Parathyroid adenoma (tissue), 2 donors: Measurements from ENCODE around the gene ST6GALNAC3.

Experiments
- H2AFZ ChIP-seq: fragments of 300-600 bp; sonication (generic); one replicate; pipeline ENCODE4 v1.7.0; 2017; ENCODE audit warnings: antibody characterized with exemption, mild to moderate bottlenecking
- H3K27ac ChIP-seq: fragments of 300-600 bp; sonication (generic); one replicate; pipeline ENCODE4 v1.7.0; 2017
- H3K27me3 ChIP-seq: fragments of 300-600 bp; sonication (generic); one replicate; pipeline ENCODE4 v1.7.0; 2017; ENCODE audit warnings: low read length; ENCODE audit not compliant: control insufficient read depth, insufficient read depth
- H3K36me3 ChIP-seq: fragments of 300-600 bp; sonication (generic); one replicate; pipeline ENCODE4 v1.7.0; 2017; ENCODE audit warnings: low read length; ENCODE audit not compliant: control insufficient read depth, insufficient read depth
- H3K4me1 ChIP-seq: fragments of 300-600 bp; sonication (generic); one replicate; pipeline ENCODE4 v1.7.0; 2017; ENCODE audit warnings: control low read depth
- H3K4me2 ChIP-seq: fragments of 300-600 bp; sonication (generic); one replicate; pipeline ENCODE4 v1.7.0; 2017; ENCODE audit warnings: low read length
- H3K4me3 ChIP-seq: fragments of 300-600 bp; sonication (generic); one replicate; pipeline ENCODE4 v1.7.0; 2017; ENCODE audit warnings: low read depth, low read length
- H3K79me2 ChIP-seq: fragments of 300-600 bp; sonication (generic); one replicate; pipeline ENCODE4 v1.7.0; 2017; ENCODE audit warnings: control low read depth
- H3K9ac ChIP-seq: fragments of 300-600 bp; sonication (generic); one replicate; pipeline ENCODE4 v1.7.0; 2017; ENCODE audit warnings: mild to moderate bottlenecking
- H3K9me3 ChIP-seq: fragments of 300-600 bp; sonication (generic); one replicate; pipeline ENCODE4 v1.7.0; 2017; ENCODE audit warnings: low read length; ENCODE audit not compliant: control insufficient read depth
- TF ChIP-seq, protein P1 (sequence below): fragments of 300-600 bp; sonication (generic); IDR thresholded peaks from one replicate; pipeline ENCODE4 v1.7.0; 2017; ENCODE audit warnings: antibody characterized with exemption, mild to moderate bottlenecking
- donor health status: primary hyperparathyroidism.

Gene ST6GALNAC3

DNA sequence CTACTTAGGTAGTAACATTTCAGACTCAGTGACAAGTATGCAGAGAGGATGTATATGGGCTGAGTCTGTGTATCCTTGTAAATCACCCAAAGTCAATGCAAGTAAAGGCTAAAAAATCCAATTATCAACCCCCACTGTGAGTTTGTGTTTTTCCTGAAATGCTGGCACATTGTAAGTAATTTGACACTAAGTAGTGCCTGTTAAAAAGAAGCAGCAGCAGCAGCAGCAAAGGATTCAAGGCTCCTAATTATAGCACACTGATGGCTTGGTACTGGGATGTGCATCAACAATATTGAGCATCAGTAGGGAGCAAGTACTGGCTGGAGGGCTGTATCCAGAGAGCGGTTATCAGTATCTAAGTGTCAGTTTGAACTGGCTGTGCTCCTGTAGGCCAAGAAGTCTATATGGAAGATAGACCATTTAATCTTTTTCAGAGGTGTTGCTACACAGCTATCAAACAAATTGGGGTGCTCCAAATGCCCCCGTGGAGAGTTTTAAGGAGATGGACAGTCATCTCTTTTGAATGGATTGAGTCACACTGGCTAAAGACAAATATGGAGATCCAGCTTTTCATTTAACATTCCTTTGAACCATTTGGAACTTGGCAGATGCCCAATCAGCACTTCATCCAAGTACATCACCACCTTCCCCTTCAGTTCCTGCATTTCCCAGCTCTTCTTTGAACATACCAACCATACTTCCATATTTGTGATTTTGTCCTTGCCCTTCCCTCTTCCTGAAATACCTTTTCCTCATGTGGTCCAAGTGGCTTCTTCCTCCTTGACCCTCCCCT is 551.5 kb downstream of the ST6GALNAC3 start:
- Histone ChIP-seq H3K9me3 (no peaks in the 10 kb centered on the region), H3K4me2 (no peak overlapping the region), H3K36me3 (no peaks in the 10 kb centered on the region), H3K27me3 (no peaks in the 10 kb centered on the region), H3K9ac (no peak overlapping the region), H3K4me3 (no peak overlapping the region), H3K4me1 (no peaks in the 10 kb centered on the region), H3K27ac (no peak overlapping the region), H2AFZ (no peak overlapping the region), H3K79me2 (no peaks in the 10 kb centered on the region)
- TF ChIP-seq, protein P1, sequence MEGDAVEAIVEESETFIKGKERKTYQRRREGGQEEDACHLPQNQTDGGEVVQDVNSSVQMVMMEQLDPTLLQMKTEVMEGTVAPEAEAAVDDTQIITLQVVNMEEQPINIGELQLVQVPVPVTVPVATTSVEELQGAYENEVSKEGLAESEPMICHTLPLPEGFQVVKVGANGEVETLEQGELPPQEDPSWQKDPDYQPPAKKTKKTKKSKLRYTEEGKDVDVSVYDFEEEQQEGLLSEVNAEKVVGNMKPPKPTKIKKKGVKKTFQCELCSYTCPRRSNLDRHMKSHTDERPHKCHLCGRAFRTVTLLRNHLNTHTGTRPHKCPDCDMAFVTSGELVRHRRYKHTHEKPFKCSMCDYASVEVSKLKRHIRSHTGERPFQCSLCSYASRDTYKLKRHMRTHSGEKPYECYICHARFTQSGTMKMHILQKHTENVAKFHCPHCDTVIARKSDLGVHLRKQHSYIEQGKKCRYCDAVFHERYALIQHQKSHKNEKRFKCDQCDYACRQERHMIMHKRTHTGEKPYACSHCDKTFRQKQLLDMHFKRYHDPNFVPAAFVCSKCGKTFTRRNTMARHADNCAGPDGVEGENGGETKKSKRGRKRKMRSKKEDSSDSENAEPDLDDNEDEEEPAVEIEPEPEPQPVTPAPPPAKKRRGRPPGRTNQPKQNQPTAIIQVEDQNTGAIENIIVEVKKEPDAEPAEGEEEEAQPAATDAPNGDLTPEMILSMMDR = no peak

DNA sequence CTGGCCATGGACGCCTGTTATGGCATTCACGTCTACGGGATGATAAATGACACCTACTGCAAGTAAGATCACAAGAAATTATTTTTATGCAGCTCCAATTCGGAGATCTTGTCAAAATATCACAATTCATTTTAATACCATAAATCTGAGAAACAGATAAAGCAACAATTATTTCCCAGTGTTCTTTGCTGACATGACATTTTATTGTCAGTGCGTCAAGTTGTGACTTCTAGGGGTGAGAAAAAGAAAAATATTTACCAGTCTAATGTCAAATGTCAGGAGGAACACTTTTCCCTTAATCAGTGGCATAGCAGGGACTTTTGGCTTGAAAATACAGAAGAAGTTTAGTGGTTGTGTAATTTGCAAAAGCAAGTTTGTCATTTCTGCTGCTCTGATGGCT is 553.0 kb downstream of the ST6GALNAC3 start:
- Histone ChIP-seq H3K27ac (no peak overlapping the region), H3K9me3 (no peaks in the 10 kb centered on the region)

DNA sequence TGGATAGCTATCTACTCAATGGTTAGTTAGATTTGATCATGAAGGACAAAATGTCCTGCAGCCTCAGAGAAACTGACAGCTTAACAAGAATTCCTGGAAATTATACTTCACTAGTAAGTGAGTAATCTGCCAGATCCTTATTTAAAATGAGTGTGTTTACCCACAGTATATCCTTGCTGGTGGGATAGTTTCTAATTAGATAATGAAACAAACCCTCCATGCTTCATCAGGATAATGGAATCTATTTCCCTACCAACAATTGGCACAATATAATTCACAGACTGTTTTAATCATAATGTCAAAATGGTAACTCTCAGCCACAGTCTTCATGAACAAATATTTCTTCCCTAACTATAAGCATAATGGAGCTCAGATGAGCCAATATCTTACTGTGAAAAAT is 553.4 kb downstream of the ST6GALNAC3 start:
- H3K9ac ChIP-seq = no peak overlapping the region
- no peaks in the 10 kb centered on the region for H3K36me3 ChIP-seq
- no peak overlapping the region for H2AFZ ChIP-seq
- no peak overlapping the region for H3K4me3 ChIP-seq
- H3K4me2 ChIP-seq = no peak overlapping the region
- H3K27ac ChIP-seq = no peak overlapping the region
- H3K79me2 ChIP-seq = no peaks in the 10 kb centered on the region
- no peaks in the 10 kb centered on the region for H3K4me1 ChIP-seq
- TF ChIP-seq, protein P1 = no peak
- H3K27me3 ChIP-seq = no peaks in the 10 kb centered on the region
- H3K9me3 ChIP-seq = no peaks in the 10 kb centered on the region

More for the DNA sequence above, 553.0 kb downstream of the ST6GALNAC3 start:
- Histone ChIP-seq H3K9ac (no peak overlapping the region), H3K4me3 (no peak overlapping the region), H2AFZ (no peak overlapping the region), H3K36me3 (no peaks in the 10 kb centered on the region), H3K27me3 (no peaks in the 10 kb centered on the region), H3K79me2 (no peaks in the 10 kb centered on the region), H3K4me2 (no peak overlapping the region), H3K4me1 (no peaks in the 10 kb centered on the region)
- TF ChIP-seq, protein P1 = no peak

DNA sequence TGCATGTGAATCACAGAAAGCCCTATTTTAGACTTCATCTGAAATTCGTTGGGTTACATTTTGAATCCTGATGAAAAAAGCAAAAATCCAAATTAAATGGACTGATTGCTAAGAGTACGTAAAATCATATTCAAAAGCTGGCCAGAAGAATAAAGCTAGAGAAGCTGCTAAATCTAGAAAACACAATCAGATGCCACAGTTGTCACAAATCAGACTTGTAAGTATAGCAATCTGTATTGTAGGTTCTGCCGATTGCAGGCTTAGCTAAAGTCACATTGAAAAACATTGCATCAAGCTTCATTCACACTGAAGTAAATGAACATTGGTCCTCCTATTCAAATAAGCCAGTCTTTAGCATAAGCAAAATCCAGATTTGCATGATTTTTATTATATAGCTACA is 557.6 kb downstream of the ST6GALNAC3 start:
- Histone ChIP-seq H3K9me3 (no peaks in the 10 kb centered on the region), H3K27me3 (no peaks in the 10 kb centered on the region), H3K4me3 (no peak overlapping the region), H3K36me3 (no peaks in the 10 kb centered on the region), H3K27ac (no peak overlapping the region), H2AFZ (no peak overlapping the region), H3K4me2 (no peak overlapping the region), H3K79me2 (no peaks in the 10 kb centered on the region), H3K4me1 (no peaks in the 10 kb centered on the region), H3K9ac (no peak overlapping the region)
- TF ChIP-seq, protein P1 = no peak

DNA sequence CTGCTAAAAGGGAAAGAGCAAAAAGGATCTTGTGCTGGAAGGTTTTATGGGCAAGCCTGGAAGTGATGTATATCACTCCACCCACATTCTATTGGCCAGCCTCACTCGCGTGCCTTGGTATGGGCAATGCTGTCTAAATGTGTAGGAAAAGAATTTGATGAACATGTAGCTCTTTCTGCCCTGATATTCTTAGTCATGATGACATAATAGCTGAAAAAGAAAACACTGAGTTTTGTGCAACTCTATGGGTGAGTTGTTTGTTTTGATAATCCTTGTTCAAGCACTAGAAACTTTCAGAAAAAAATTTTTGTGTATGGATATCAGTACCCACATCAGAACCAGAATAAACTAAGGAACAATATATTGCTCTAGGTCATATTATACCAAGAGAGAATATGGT is 561.2 kb downstream of the ST6GALNAC3 start:
- Histone ChIP-seq H2AFZ (no peak overlapping the region), H3K9me3 (no peaks in the 10 kb centered on the region), H3K4me1 (no peaks in the 10 kb centered on the region), H3K4me2 (no peak overlapping the region), H3K27me3 (no peaks in the 10 kb centered on the region), H3K4me3 (no peak overlapping the region), H3K27ac (no peak overlapping the region), H3K9ac (no peak overlapping the region), H3K36me3 (no peaks in the 10 kb centered on the region), H3K79me2 (no peaks in the 10 kb centered on the region)
- TF ChIP-seq, protein P1 = no peak
